ENCODE measurements around the gene FREM2. TPM values are rescaled to one million over a fixed set of nuclear protein-coding genes. Genes with fewer than 3 reads are reported as not detected.

The FREM2 gene
- total and polyA plus RNA-seq, 9 of the 15 experiments (the other 6 are each of a cell fraction or from before 2014, with no cell fraction given) = under 0.01 to 0.02 TPM; not detected in 7

- TF ChIP-seq ZFP91 (CRISPR knock-in tag; IDR thresholded peaks at IDR 0.05) = no peak
- TF ChIP-seq ZC3H11A (IDR thresholded peaks at IDR 0.05; ENCODE audit: low read depth, low read length) = no peak
- no peak for TF ChIP-seq RAD21 (CRISPR knock-in tag; conservative IDR thresholded peaks at IDR 0.05 in 1 of 2, IDR thresholded peaks at IDR 0.05 in 1 of 2)
- no peak for TF ChIP-seq MAX (CRISPR knock-in tag; IDR thresholded peaks at IDR 0.05)
- no peak for TF ChIP-seq TEAD4 (IDR thresholded peaks at IDR 0.05; ENCODE audit: low read length)
- TF ChIP-seq TEAD4 (CRISPR knock-in tag; IDR thresholded peaks at IDR 0.05; ENCODE audit: borderline replicate concordance) = no peak
Observed at GRCh38 chr13:38908574-38908973, 221.7 kb downstream of the FREM2 start (continued).

- DNase-seq (ENCODE audit: extremely low read depth in 1 of 4, low spot score in 3 of 4) = no peak
- H3K9ac ChIP-seq (ENCODE audit: insufficient read depth in 1 of 2, low read depth in 2 of 2, low read length in 2 of 2) = no peak overlapping the region
- no peak overlapping the region for H3K4me2 ChIP-seq (ENCODE audit: insufficient read depth, low read length)
- no peaks in the 10 kb centered on the region for H3K9me1 ChIP-seq (ENCODE audit: control insufficient read depth, insufficient read depth, low read length)
- no peak overlapping the region for H3K27ac ChIP-seq (ENCODE audit: extremely low read depth, low read depth, low read length)
- in situ Hi-C loops (cut with MboI) (no loop called here), intact Hi-C loops (cut with micrococcal nuclease) (loop anchor here (10.0 kb wide), 3 partner anchors 149 to 1839 kb away; no protein-coding TSS in a partner anchor)
- CTCF ChIA-PET (ENCODE audit: low intra/inter-chr PET ratio) = no interaction called here
- no peaks in the 10 kb centered on the region for H3K9me3 ChIP-seq (replicated peaks; ENCODE audit: control insufficient read depth, insufficient read depth, low read depth, low read length)
- 0% methylated on average over 3 of the region's 6 CpGs for WGBS (ENCODE audit: insufficient coverage, low coverage, missing lambda C conversion rate)
- no peak overlapping the region for H2AFZ ChIP-seq (ENCODE audit: low read depth, low read length)
- POLR2A ChIA-PET = no interaction called here
- ATAC-seq = no peak
- H4K20me1 ChIP-seq (replicated peaks; ENCODE audit: control insufficient read depth, insufficient read depth, low read length) = no peaks in the 10 kb centered on the region
- no peak overlapping the region for H3K4me3 ChIP-seq
- H3K79me2 ChIP-seq (ENCODE audit: control insufficient read depth, insufficient read depth, low read length) = no peaks in the 10 kb centered on the region
- no peaks in the 10 kb centered on the region for H3K27me3 ChIP-seq (ENCODE audit: control insufficient read depth in 2 of 2, insufficient read depth in 2 of 2, low read length in 2 of 2)
- no peaks in the 10 kb centered on the region for H3K36me3 ChIP-seq (ENCODE audit: control insufficient read depth, insufficient read depth, low read length)
- no peak for FAIRE-seq
- no TSS peak for BruUV-seq (replicated peaks)
- H3K4me1 ChIP-seq (replicated peaks in 1 of 2; ENCODE audit: control insufficient read depth in 2 of 2, insufficient read depth in 2 of 2, low read length in 2 of 2) = no peaks in the 10 kb centered on the region
- no peak for TF ChIP-seq CBFA2T2 (conservative IDR thresholded peaks at IDR 0.05)
- TF ChIP-seq MITF (IDR thresholded peaks at IDR 0.05) = no peak
- no peak for TF ChIP-seq ARID4B (CRISPR knock-in tag; IDR thresholded peaks at IDR 0.05)
- no peak for TF ChIP-seq FOXM1 (IDR thresholded peaks at IDR 0.05; ENCODE audit: low read depth)
- no peak for TF ChIP-seq FOXM1 (CRISPR knock-in tag; IDR thresholded peaks at IDR 0.05; ENCODE audit: low read depth)
- TF ChIP-seq ZNF655 (CRISPR knock-in tag; IDR thresholded peaks at IDR 0.05) = no peak
Observed at GRCh38 chr13:38914070-38914469, 227.2 kb downstream of the FREM2 start.
